G401 (cell line): ENCODE measurements around the gene KIF12. TPM values are rescaled to one million over a fixed set of nuclear protein-coding genes. Genes with fewer than 3 reads are reported as not detected.

ENCODE experiments used
- DNase-seq: peaks from one replicate; pipeline ENCODE4 v3.0.0-alpha.2; 2015; ENCODE audit warnings: low spot score
- in situ Hi-C: cut with HindIII; loops from 2 replicates; pipeline ENCODE4 v1.10.0; 2016; ENCODE audit warnings: low sequenced_read_pairs, mixed read lengths
- total RNA-seq: library from RNA; depleted of rRNA; stranded (reverse); fragments of >200 nt; shearing (Covaris generic); gene quantifications from 2 replicates; pipeline ENCODE4 v1.2.3, GENCODE V29; 2014

KIF12 gene
- total RNA-seq, 1 experiment from 2014 or later, result 0.27 TPM

- no peak for DNase-seq
- in situ Hi-C loops, result no loop called here
These were observed 25.8 kb upstream of the KIF12 start for GRCh38 chr9:114124666-114125475.

- DNase-seq, result no peak
- in situ Hi-C loops, result no loop called here
These were observed 25.0 kb upstream of the KIF12 start for GRCh38 chr9:114124138-114124537.

- in situ Hi-C loops, result no loop called here
These were observed 24.2 kb upstream of the KIF12 start for GRCh38 chr9:114123031-114123977.

GRCh38 chr9:114122136-114123027 is 23.3 kb upstream of the KIF12 start:
- DNase-seq, result no peak
- in situ Hi-C loops, result no loop called here

More at GRCh38 chr9:114123031-114123977, 24.2 kb upstream of the KIF12 start:
- no peak for DNase-seq

GRCh38 chr9:114121227-114122135 is 22.4 kb upstream of the KIF12 start:
- DNase-seq, result no peak
- in situ Hi-C loops, result no loop called here

- no peak for DNase-seq
- in situ Hi-C loops, result no loop called here
These were observed 21.3 kb upstream of the KIF12 start for GRCh38 chr9:114120192-114121014.

- no peak for DNase-seq
- in situ Hi-C loops, result no loop called here
These were observed 20.4 kb upstream of the KIF12 start for GRCh38 chr9:114119242-114120191.

- peak; percentile 21 for DNase-seq
- in situ Hi-C loops, result no loop called here
These were observed 19.1 kb upstream of the KIF12 start for GRCh38 chr9:114117996-114118830.

- DNase-seq, result no peak
- in situ Hi-C loops, result no loop called here
These were observed 18.5 kb upstream of the KIF12 start for GRCh38 chr9:114117614-114117995.

GRCh38 chr9:114116126-114116747 is 17.1 kb upstream of the KIF12 start:
- in situ Hi-C loops, result no loop called here
- no peak for DNase-seq

- in situ Hi-C loops, result no loop called here
- no peak for DNase-seq
These were observed 16.6 kb upstream of the KIF12 start for GRCh38 chr9:114115654-114116125.

- in situ Hi-C loops, result no loop called here
- DNase-seq, result no peak
These were observed 15.3 kb upstream of the KIF12 start for GRCh38 chr9:114114364-114114763.

- in situ Hi-C loops, result no loop called here
- DNase-seq, result peak; percentile 40
These were observed 13.9 kb upstream of the KIF12 start for GRCh38 chr9:114112778-114113584.

GRCh38 chr9:114112325-114112724 is 13.2 kb upstream of the KIF12 start:
- in situ Hi-C loops, result no loop called here
- no peak for DNase-seq
